ENCODE data around the gene PEA15.

DNA sequence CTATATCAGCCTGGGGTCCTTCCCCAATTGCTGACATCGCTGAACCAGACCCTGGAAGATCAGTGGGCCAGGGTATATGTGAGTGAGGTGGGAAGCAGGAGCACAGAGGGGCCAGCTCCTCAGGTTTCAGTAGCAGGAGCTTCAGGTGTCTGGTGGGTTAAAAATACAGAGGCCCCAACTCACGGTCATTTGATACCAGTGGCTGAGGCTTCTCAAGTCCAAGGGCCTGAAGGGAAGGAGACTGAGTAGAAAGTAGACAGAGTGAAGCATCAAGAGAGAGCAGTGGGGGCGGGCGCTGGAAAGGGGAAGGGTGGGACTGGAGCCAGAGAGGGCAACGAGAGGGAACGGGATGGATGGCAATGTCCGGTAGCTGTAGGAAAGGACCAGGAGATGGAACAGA is 16.8 kb upstream of the PEA15 start:
- TF ChIP-seq, protein P1, sequence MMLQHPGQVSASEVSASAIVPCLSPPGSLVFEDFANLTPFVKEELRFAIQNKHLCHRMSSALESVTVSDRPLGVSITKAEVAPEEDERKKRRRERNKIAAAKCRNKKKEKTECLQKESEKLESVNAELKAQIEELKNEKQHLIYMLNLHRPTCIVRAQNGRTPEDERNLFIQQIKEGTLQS (CRISPR knock-in tag; conservative IDR thresholded peaks at IDR 0.05) = no peak
- TF ChIP-seq, protein P2, sequence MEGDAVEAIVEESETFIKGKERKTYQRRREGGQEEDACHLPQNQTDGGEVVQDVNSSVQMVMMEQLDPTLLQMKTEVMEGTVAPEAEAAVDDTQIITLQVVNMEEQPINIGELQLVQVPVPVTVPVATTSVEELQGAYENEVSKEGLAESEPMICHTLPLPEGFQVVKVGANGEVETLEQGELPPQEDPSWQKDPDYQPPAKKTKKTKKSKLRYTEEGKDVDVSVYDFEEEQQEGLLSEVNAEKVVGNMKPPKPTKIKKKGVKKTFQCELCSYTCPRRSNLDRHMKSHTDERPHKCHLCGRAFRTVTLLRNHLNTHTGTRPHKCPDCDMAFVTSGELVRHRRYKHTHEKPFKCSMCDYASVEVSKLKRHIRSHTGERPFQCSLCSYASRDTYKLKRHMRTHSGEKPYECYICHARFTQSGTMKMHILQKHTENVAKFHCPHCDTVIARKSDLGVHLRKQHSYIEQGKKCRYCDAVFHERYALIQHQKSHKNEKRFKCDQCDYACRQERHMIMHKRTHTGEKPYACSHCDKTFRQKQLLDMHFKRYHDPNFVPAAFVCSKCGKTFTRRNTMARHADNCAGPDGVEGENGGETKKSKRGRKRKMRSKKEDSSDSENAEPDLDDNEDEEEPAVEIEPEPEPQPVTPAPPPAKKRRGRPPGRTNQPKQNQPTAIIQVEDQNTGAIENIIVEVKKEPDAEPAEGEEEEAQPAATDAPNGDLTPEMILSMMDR (IDR thresholded peaks at IDR 0.05) = no peak
- TF ChIP-seq ELF4 (CRISPR knock-in tag; IDR thresholded peaks at IDR 0.05; ENCODE audit: low read depth) = no peak
- no peak for TF ChIP-seq CBFB (CRISPR knock-in tag; IDR thresholded peaks at IDR 0.05; ENCODE audit: low read depth)
- TF ChIP-seq, protein P3, sequence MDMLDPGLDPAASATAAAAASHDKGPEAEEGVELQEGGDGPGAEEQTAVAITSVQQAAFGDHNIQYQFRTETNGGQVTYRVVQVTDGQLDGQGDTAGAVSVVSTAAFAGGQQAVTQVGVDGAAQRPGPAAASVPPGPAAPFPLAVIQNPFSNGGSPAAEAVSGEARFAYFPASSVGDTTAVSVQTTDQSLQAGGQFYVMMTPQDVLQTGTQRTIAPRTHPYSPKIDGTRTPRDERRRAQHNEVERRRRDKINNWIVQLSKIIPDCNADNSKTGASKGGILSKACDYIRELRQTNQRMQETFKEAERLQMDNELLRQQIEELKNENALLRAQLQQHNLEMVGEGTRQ (CRISPR knock-in tag; IDR thresholded peaks at IDR 0.05) = no peak
- TF ChIP-seq, protein P4, sequence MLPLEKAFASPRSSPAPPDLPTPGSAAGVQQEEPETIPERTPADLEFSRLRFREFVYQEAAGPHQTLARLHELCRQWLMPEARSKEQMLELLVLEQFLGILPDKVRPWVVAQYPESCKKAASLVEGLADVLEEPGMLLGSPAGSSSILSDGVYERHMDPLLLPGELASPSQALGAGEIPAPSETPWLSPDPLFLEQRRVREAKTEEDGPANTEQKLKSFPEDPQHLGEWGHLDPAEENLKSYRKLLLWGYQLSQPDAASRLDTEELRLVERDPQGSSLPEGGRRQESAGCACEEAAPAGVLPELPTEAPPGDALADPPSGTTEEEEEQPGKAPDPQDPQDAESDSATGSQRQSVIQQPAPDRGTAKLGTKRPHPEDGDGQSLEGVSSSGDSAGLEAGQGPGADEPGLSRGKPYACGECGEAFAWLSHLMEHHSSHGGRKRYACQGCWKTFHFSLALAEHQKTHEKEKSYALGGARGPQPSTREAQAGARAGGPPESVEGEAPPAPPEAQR (CRISPR knock-in tag; IDR thresholded peaks at IDR 0.05) = no peak
- TF ChIP-seq, protein P5, sequence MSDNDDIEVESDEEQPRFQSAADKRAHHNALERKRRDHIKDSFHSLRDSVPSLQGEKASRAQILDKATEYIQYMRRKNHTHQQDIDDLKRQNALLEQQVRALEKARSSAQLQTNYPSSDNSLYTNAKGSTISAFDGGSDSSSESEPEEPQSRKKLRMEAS (CRISPR knock-in tag; IDR thresholded peaks at IDR 0.05) = no peak
